Measurements from ENCODE around the gene RAB27A. TPM values are rescaled to one million over a fixed set of nuclear protein-coding genes. Genes with fewer than 3 reads are reported as not detected.

RAB27A gene
- total and polyA plus RNA-seq, 2 donors (not counting 3 experiments of a cell fraction or from before 2014, with no cell fraction given), result 7.3 to 30.9 TPM

DNA sequence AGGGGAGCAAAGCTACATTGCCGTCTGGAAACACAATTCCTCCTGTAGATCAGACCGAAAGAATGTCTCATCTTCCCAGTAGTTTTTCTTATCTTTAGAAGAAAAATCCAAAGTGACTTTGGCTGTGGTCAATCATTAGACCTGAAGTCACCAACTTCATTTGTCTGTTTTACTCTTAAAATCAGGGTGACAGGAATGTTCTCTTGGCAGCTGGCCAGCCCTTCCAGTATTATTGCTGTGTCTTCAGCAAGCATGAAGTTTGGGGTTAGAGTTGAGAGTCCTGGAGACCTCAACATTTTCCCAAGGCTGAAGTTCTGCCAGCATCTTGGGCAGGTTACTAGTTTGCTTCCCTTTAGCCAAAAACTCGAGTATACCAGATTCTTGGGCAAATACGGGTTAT lies 125.3 kb downstream of the RAB27A start:
- TF ChIP-seq POLR2AphosphoS5 (IDR thresholded peaks at IDR 0.05; ENCODE audit: insufficient read depth, low read depth, low read length), result no peak
- no peak for TF ChIP-seq JUN (IDR thresholded peaks at IDR 0.05; ENCODE audit: borderline replicate concordance, insufficient read depth, insufficient read length, low read depth)
- no peak for FAIRE-seq
- no peaks in the 10 kb centered on the region for H3K36me3 ChIP-seq (ENCODE audit: control insufficient read depth in 2 of 2, extremely low read depth in 1 of 2, insufficient read depth in 2 of 2, low read length in 2 of 2)
- BruUV-seq (replicated peaks), result no TSS peak
- intact Hi-C loops (cut with micrococcal nuclease), result no loop called here
- H2AFZ ChIP-seq (ENCODE audit: low read depth, low read length), result no peak overlapping the region
- H3K9me1 ChIP-seq (replicated peaks; ENCODE audit: control insufficient read depth, extremely low read depth, insufficient read depth, low read length), result no peaks in the 10 kb centered on the region
- no peaks in the 10 kb centered on the region for H3K27me3 ChIP-seq (ENCODE audit: control insufficient read depth in 2 of 2, insufficient read depth in 2 of 2, low read length in 2 of 2)
- no peak overlapping the region for H3K9ac ChIP-seq (replicated peaks; ENCODE audit: extremely low read depth, insufficient read depth, low read length)
- H3K27ac ChIP-seq (ENCODE audit: insufficient read depth, low read depth, low read length), result no peak overlapping the region
- CTCF ChIA-PET, result no interaction called here
- dilution Hi-C loops (cut with MboI; ENCODE audit: extremely low pct_ligation_motif_present, low sequenced_read_pairs), result no loop called here
- H3K4me1 ChIP-seq (ENCODE audit: control insufficient read depth, extremely low read depth, insufficient read depth, low read length), result no peaks in the 10 kb centered on the region
- H4K20me1 ChIP-seq (replicated peaks; ENCODE audit: control insufficient read depth, extremely low read depth, insufficient read depth, low read length), result no peaks in the 10 kb centered on the region
- POLR2A ChIA-PET, result no interaction called here
- no peak for DNase-seq (ENCODE audit: low read depth, low spot score)
- no peaks in the 10 kb centered on the region for H3K79me2 ChIP-seq (ENCODE audit: control insufficient read depth, insufficient read depth, low read length)
- H3K4me3 ChIP-seq (replicated peaks in 1 of 3; ENCODE audit: insufficient read depth in 1 of 3, low read depth in 1 of 3, low read length in 3 of 3), result no peak overlapping the region
- H3K9me3 ChIP-seq (replicated peaks; ENCODE audit: control insufficient read depth, insufficient read depth, low read length), result no peaks in the 10 kb centered on the region
- no peak overlapping the region for H3K4me2 ChIP-seq (ENCODE audit: insufficient read depth, low read length)

Other genes with a start within 250 kb of the RAB27A start
- gene RSL24D1, start 92.9 kb downstream of the RAB27A start, total RNA-seq, result 58.2 and 60.0 TPM in 2 replicates
- gene RSL24D1, start 92.9 kb downstream of the RAB27A start, polyA plus RNA-seq, result 12.4 and 18.4 TPM in 2 replicates
- 12.8 and 15.1 TPM in 2 replicates for gene PIGBOS1, start 29.3 kb upstream of the RAB27A start, total RNA-seq
- gene PIGBOS1, start 29.3 kb upstream of the RAB27A start, polyA plus RNA-seq, result 11.7 and 16.5 TPM in 2 replicates
- gene PIGB, start 29.4 kb upstream of the RAB27A start, total RNA-seq, result 11.8 and 14.1 TPM in 2 replicates
- gene PIGB, start 29.4 kb upstream of the RAB27A start, polyA plus RNA-seq, result 18.5 and 23.9 TPM in 2 replicates
- gene CCPG1, start 118.5 kb upstream of the RAB27A start, total RNA-seq, result 58.5 and 59.5 TPM in 2 replicates
- 12.9 and 19.1 TPM in 2 replicates for gene CCPG1, start 118.5 kb upstream of the RAB27A start, polyA plus RNA-seq
- 1.9 and 2.3 TPM in 2 replicates for gene PIERCE2, start 118.7 kb upstream of the RAB27A start, total RNA-seq
- 1.4 and 1.8 TPM in 2 replicates for gene PIERCE2, start 118.7 kb upstream of the RAB27A start, polyA plus RNA-seq
- gene DNAAF4, start 218.4 kb upstream of the RAB27A start, total RNA-seq, result 4.0 and 4.6 TPM in 2 replicates
- gene DNAAF4, start 218.4 kb upstream of the RAB27A start, polyA plus RNA-seq, result 2.1 and 3.4 TPM in 2 replicates